ENCODE measurements around the gene HSD11B2.

DNA sequence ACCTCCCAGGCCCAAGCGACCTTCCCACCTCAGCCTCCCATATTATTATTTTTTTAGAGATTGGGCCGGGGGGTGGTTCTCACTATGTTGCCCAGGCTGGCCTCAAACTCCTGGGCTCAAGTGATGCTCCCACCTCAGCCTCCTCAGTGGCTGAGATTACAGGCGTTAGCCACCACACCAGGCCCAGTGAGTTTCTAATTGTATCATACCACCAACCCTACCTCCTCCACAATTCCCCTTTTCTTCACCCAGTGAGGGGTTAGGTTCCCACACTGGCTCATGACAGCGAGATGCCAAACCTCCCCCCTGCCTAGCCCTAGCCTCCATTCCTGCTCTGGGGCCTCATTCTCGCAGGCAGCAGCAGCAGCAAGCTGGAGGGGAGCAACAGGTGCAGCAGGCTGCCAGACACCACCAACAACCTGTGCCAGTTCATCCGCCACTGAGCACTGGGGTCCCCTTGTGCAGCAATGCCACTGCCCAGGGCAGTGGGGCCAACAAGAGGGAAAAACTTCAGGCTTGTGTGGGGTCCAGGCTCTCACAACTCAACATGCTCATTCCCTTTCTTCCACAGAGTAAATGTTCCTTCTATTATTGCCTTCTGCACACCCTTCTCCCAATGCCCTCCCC, 41.0 kb downstream of the HSD11B2 start:
- TF ChIP-seq, protein P1, sequence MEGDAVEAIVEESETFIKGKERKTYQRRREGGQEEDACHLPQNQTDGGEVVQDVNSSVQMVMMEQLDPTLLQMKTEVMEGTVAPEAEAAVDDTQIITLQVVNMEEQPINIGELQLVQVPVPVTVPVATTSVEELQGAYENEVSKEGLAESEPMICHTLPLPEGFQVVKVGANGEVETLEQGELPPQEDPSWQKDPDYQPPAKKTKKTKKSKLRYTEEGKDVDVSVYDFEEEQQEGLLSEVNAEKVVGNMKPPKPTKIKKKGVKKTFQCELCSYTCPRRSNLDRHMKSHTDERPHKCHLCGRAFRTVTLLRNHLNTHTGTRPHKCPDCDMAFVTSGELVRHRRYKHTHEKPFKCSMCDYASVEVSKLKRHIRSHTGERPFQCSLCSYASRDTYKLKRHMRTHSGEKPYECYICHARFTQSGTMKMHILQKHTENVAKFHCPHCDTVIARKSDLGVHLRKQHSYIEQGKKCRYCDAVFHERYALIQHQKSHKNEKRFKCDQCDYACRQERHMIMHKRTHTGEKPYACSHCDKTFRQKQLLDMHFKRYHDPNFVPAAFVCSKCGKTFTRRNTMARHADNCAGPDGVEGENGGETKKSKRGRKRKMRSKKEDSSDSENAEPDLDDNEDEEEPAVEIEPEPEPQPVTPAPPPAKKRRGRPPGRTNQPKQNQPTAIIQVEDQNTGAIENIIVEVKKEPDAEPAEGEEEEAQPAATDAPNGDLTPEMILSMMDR (IDR thresholded peaks at IDR 0.05; ENCODE audit: extremely low read depth in 1 of 2, insufficient read depth in 1 of 2, low read depth in 1 of 2, low read length in 2 of 2), result no peak
- no peak for TF ChIP-seq POLR2AphosphoS5 (IDR thresholded peaks at IDR 0.05; ENCODE audit: insufficient read depth, low read depth, low read length)
- no peak for TF ChIP-seq POLR2A (IDR thresholded peaks at IDR 0.05; ENCODE audit: low read depth, low read length)
- no peak for TF ChIP-seq EZH2 (IDR thresholded peaks at IDR 0.05; ENCODE audit: borderline replicate concordance, low read depth, low read length, severe bottlenecking)
- no peak for TF ChIP-seq JUN (IDR thresholded peaks at IDR 0.05; ENCODE audit: borderline replicate concordance, insufficient read depth, insufficient read length, low read depth)
- no peak for TF ChIP-seq MYC (IDR thresholded peaks at IDR 0.05; ENCODE audit: low read depth, low read length)
- TF ChIP-seq GATA2 (IDR thresholded peaks at IDR 0.05; ENCODE audit: insufficient read depth, insufficient read length, low read depth, low read length), result no peak
- TF ChIP-seq MAX (IDR thresholded peaks at IDR 0.05; ENCODE audit: insufficient read depth, insufficient read length), result no peak
